H1 (cell line): ENCODE data around the gene FOXA2. TPM values are rescaled to one million over a fixed set of nuclear protein-coding genes. Genes with fewer than 3 reads are reported as not detected.

Experiments
- CTBP2 ChIP-seq: IDR thresholded peaks from 2 replicates; pipeline ENCODE4 v1.7.0; 2011; ENCODE audit warnings: borderline replicate concordance, mild to moderate bottlenecking, moderate library complexity, mixed read lengths, low read length; ENCODE audit not compliant: insufficient read depth, insufficient read length
- JUND ChIP-seq: IDR thresholded peaks from 2 replicates; pipeline ENCODE4 v1.6.1; 2011; ENCODE audit warnings: mild to moderate bottlenecking, improper control_type of control experiment, low read length
- NRF1 ChIP-seq: IDR thresholded peaks from 2 replicates; pipeline ENCODE4 v1.6.1; 2011; ENCODE audit warnings: mild to moderate bottlenecking, low read depth, low read length, improper control_type of control experiment
- polyA plus RNA-seq, 7 experiments: library from polyadenylated mRNA; depleted of rRNA in 3 of 7; stranded (reverse) in 5 of 7; unstranded in 2 of 7; fragments of >200 nt in 5 of 7; fragments of 200-250 nt in 2 of 7; gene quantifications; 1 replicate in 5 of 7; 2 replicates in 1 of 7; 4 replicates in 1 of 7; pipeline versions ENCODE4 v1.2.1 to v1.2.3, GENCODE V29; 2011 to 2013; ENCODE audit warnings: missing spikeins in 2 of 7, mixed read lengths in 2 of 7
- small RNA-seq: library from polyadenylated mRNA; stranded (forward); fragments of <200 nt; extraction: miRNeasy Mini kit (QIAGEN cat#:217004); gene quantifications from one replicate; pipeline ENCODE3, GENCODE V24; 2013; ENCODE audit not compliant: insufficient read depth
- total RNA-seq: library from RNA; stranded (reverse); fragmentation: NEBNext Ultra II Directional; extraction: Animal tissue kit (Norgen Biotek cat#: 25700); gene quantifications from 2 replicates; pipeline ENCODE4 v1.2.1, GENCODE V29; 2021

The FOXA2 gene
- total and polyA plus RNA-seq, 2 of the 8 experiments (the other 6 are each of a cell fraction or from before 2014, with no cell fraction given): not detected

- no peak for TF ChIP-seq CTBP2
- no peak for TF ChIP-seq JUND
- TF ChIP-seq NRF1: no peak
Measured at GRCh38 chr20:22531056-22531615, 53.2 kb downstream of the FOXA2 start (continued).

Small RNAs within 50 kb of the gene (small RNA-seq; reads per million reads assigned to genes)
- gene LINC00261: not detected
